ENCODE data around the gene USH1G.

USH1G gene

GRCh38 chr17:74964988-74965622 lies 42.0 kb upstream of the USH1G start:
- no peak overlapping the region for H2AFZ ChIP-seq (ENCODE audit: low read length)
- TF ChIP-seq CTCF (IDR thresholded peaks at IDR 0.05; ENCODE audit: low read length): no peak
- no peak for TF ChIP-seq EZH2phosphoT487 (IDR thresholded peaks at IDR 0.05; ENCODE audit: low read length)
- no peak for TF ChIP-seq EZH2 (optimal IDR thresholded peaks at IDR 0.05; ENCODE audit: low read depth, low read length)

GRCh38 chr17:74964246-74964761 lies 41.2 kb upstream of the USH1G start:
- H3K27me3 ChIP-seq (replicated peaks; ENCODE audit: insufficient read depth, low read length): peaks cover 8% of the 10 kb centered on the region
- H2AFZ ChIP-seq (ENCODE audit: low read length): no peak overlapping the region
- peaks cover 4% of the 10 kb centered on the region for H3K4me1 ChIP-seq (ENCODE audit: low read length)
- no peak overlapping the region for H3K4me3 ChIP-seq (ENCODE audit: low read length)
- TF ChIP-seq EZH2phosphoT487 (IDR thresholded peaks at IDR 0.05; ENCODE audit: low read length): no peak
- TF ChIP-seq CTCF (IDR thresholded peaks at IDR 0.05; ENCODE audit: low read length): no peak
- TF ChIP-seq EZH2 (optimal IDR thresholded peaks at IDR 0.05; ENCODE audit: low read depth, low read length): no peak
- H3K9ac ChIP-seq (ENCODE audit: low read length): no peak overlapping the region
- H3K4me2 ChIP-seq (ENCODE audit: low read depth, low read length): no peak overlapping the region
- H3K9me2 ChIP-seq (replicated peaks; ENCODE audit: insufficient read depth, low read length): no peaks in the 10 kb centered on the region
- no peaks in the 10 kb centered on the region for H3K9me3 ChIP-seq (replicated peaks; ENCODE audit: insufficient read depth, low read length)
- no peaks in the 10 kb centered on the region for H3K36me3 ChIP-seq (replicated peaks; ENCODE audit: insufficient read depth, low read length)
- no peaks in the 10 kb centered on the region for H3F3A ChIP-seq (ENCODE audit: insufficient read depth, low read length)
- DNase-seq: no peak
- no peak overlapping the region for H3K27ac ChIP-seq (ENCODE audit: low read length)
- no peaks in the 10 kb centered on the region for H4K20me1 ChIP-seq (ENCODE audit: insufficient read depth, low read length)
- H3K79me2 ChIP-seq (ENCODE audit: low read length): no peaks in the 10 kb centered on the region

More at GRCh38 chr17:74964988-74965622, 42.0 kb upstream of the USH1G start:
- H3K4me2 ChIP-seq (ENCODE audit: low read depth, low read length): no peak overlapping the region
- H3K9me2 ChIP-seq (replicated peaks; ENCODE audit: insufficient read depth, low read length): no peaks in the 10 kb centered on the region
- H3K36me3 ChIP-seq (replicated peaks; ENCODE audit: insufficient read depth, low read length): no peaks in the 10 kb centered on the region
- no peaks in the 10 kb centered on the region for H3K79me2 ChIP-seq (ENCODE audit: low read length)
- H3K27me3 ChIP-seq (replicated peaks; ENCODE audit: insufficient read depth, low read length): peaks cover 8% of the 10 kb centered on the region
- H3K27ac ChIP-seq (ENCODE audit: low read length): no peak overlapping the region
- H3K9ac ChIP-seq (ENCODE audit: low read length): no peak overlapping the region
- H3K4me1 ChIP-seq (ENCODE audit: low read length): peaks cover 4% of the 10 kb centered on the region
- H3K9me3 ChIP-seq (replicated peaks; ENCODE audit: insufficient read depth, low read length): no peaks in the 10 kb centered on the region
- no peaks in the 10 kb centered on the region for H4K20me1 ChIP-seq (ENCODE audit: insufficient read depth, low read length)
- no peaks in the 10 kb centered on the region for H3F3A ChIP-seq (ENCODE audit: insufficient read depth, low read length)
- no peak for DNase-seq
- no peak overlapping the region for H3K4me3 ChIP-seq (ENCODE audit: low read length)

GRCh38 chr17:74963656-74964055 lies 40.6 kb upstream of the USH1G start:
- H3K27me3 ChIP-seq (replicated peaks; ENCODE audit: insufficient read depth, low read length): peaks cover 13% of the 10 kb centered on the region
- H3F3A ChIP-seq (ENCODE audit: insufficient read depth, low read length): no peaks in the 10 kb centered on the region
- TF ChIP-seq CTCF (IDR thresholded peaks at IDR 0.05; ENCODE audit: low read length) (no peak), EZH2 (optimal IDR thresholded peaks at IDR 0.05; ENCODE audit: low read depth, low read length) (no peak), EZH2phosphoT487 (IDR thresholded peaks at IDR 0.05; ENCODE audit: low read length) (no peak)
- no peak overlapping the region for H3K4me3 ChIP-seq (ENCODE audit: low read length)
- H3K9ac ChIP-seq (ENCODE audit: low read length): no peak overlapping the region
- H3K79me2 ChIP-seq (ENCODE audit: low read length): no peaks in the 10 kb centered on the region
- peaks cover 4% of the 10 kb centered on the region for H3K4me1 ChIP-seq (ENCODE audit: low read length)
- H3K9me2 ChIP-seq (replicated peaks; ENCODE audit: insufficient read depth, low read length): no peaks in the 10 kb centered on the region
- H3K27ac ChIP-seq (ENCODE audit: low read length): no peak overlapping the region
- no peak overlapping the region for H3K4me2 ChIP-seq (ENCODE audit: low read depth, low read length)
- no peaks in the 10 kb centered on the region for H4K20me1 ChIP-seq (ENCODE audit: insufficient read depth, low read length)
- no peaks in the 10 kb centered on the region for H3K36me3 ChIP-seq (replicated peaks; ENCODE audit: insufficient read depth, low read length)
- H2AFZ ChIP-seq (ENCODE audit: low read length): no peak overlapping the region
- H3K9me3 ChIP-seq (replicated peaks; ENCODE audit: insufficient read depth, low read length): no peaks in the 10 kb centered on the region
- DNase-seq: no peak

Data from MM.1S (cell line).